Neural cell (in vitro differentiated cells): ENCODE measurements around the gene BNIP3. TPM values are rescaled to one million over a fixed set of nuclear protein-coding genes. Genes with fewer than 3 reads are reported as not detected.

Experiments
- H2AFZ ChIP-seq: fragments of 200-600, 300-800 bp; sonication (generic), shearing (Covaris generic); 2 replicates; pipeline ENCODE4 v1.6.0; 2014; ENCODE audit warnings: low read depth, mild to moderate bottlenecking, antibody characterized with exemption, low read length, moderate library complexity
- H3F3A ChIP-seq: fragments of 200-600 bp; shearing (Covaris generic); 2 replicates; pipeline ENCODE4 v1.6.1; 2016; ENCODE audit warnings: mild to moderate bottlenecking, moderate library complexity, mixed read lengths, antibody characterized with exemption, low read length; ENCODE audit not compliant: insufficient read depth, poor library complexity, severe bottlenecking
- H3K27ac ChIP-seq: fragments of 200-600, 300-800 bp; sonication (generic), shearing (Covaris generic); 2 replicates; pipeline ENCODE4 v1.5.1; 2014; ENCODE audit warnings: mild to moderate bottlenecking, low read length, moderate library complexity
- H3K27me3 ChIP-seq: fragments of 300-800, 200-600 bp; sonication (generic), shearing (Covaris generic); 2 replicates; pipeline ENCODE4 v1.6.0; 2014; ENCODE audit warnings: mild to moderate bottlenecking, low read depth, low read length, moderate library complexity; ENCODE audit not compliant: insufficient read depth
- H3K36me3 ChIP-seq: fragments of 300-800, 200-600 bp; sonication (generic), shearing (Covaris generic); 2 replicates; pipeline ENCODE4 v1.5.1; 2014; ENCODE audit warnings: mild to moderate bottlenecking, antibody characterized with exemption, low read length, moderate library complexity; ENCODE audit not compliant: insufficient read depth
- H3K4me2 ChIP-seq: fragments of 300-800, 200-600 bp; sonication (generic), shearing (Covaris generic); 2 replicates; pipeline ENCODE4 v1.6.0; 2014; ENCODE audit warnings: mild to moderate bottlenecking, low read length
- H3K4me3 ChIP-seq: fragments of 300-800, 200-600 bp; sonication (generic), shearing (Covaris generic); 2 replicates; pipeline ENCODE4 v1.5.1; 2014; ENCODE audit warnings: mild to moderate bottlenecking, low read length, moderate library complexity
- H3K79me2 ChIP-seq: fragments of 200-600 bp; shearing (Covaris generic); replicated peaks from 2 replicates; pipeline ENCODE4 v1.6.0; 2014; ENCODE audit warnings: mild to moderate bottlenecking, low read length, moderate library complexity; ENCODE audit not compliant: insufficient read depth
- H3K9ac ChIP-seq: fragments of 300-800, 200-600 bp; sonication (generic), shearing (Covaris generic); 2 replicates; pipeline ENCODE4 v1.6.1; 2016; ENCODE audit warnings: mild to moderate bottlenecking, low read length, mixed read lengths
- H3K9me2 ChIP-seq: fragments of 200-600 bp; shearing (Covaris generic); 2 replicates; pipeline ENCODE4 v1.6.1; 2016; ENCODE audit warnings: mild to moderate bottlenecking, low read length, mixed read lengths; ENCODE audit not compliant: insufficient read depth
- H3K9me3 ChIP-seq: fragments of 200-600, 300-800 bp; sonication (generic), shearing (Covaris generic); 2 replicates; pipeline ENCODE4 v1.6.1; 2016; ENCODE audit warnings: mild to moderate bottlenecking, mixed run types, low read length, moderate library complexity, mixed read lengths
- H4K20me1 ChIP-seq: fragments of 200-600 bp; shearing (Covaris generic); 2 replicates; pipeline ENCODE4 v1.6.1; 2016; ENCODE audit warnings: mild to moderate bottlenecking, mixed run types; ENCODE audit not compliant: insufficient read depth
- EP300 ChIP-seq: fragments of 450-650 bp; conservative IDR thresholded peaks from 2 replicates; pipeline ENCODE4 v1.6.1; 2014; ENCODE audit warnings: antibody characterized with exemption, mild to moderate bottlenecking, moderate library complexity; ENCODE audit not compliant: poor library complexity, severe bottlenecking
- EZH2 ChIP-seq: fragments of 200-600, 300-800 bp; shearing (Covaris generic), sonication (generic); IDR thresholded peaks from 2 replicates; pipeline ENCODE4 v1.6.1; 2014; ENCODE audit warnings: antibody characterized with exemption, low read length, borderline replicate concordance, mild to moderate bottlenecking; ENCODE audit not compliant: insufficient read depth, poor library complexity, severe bottlenecking
- MXI1 ChIP-seq: fragments of 450-650 bp; conservative IDR thresholded peaks from 2 replicates; pipeline ENCODE4 v1.6.1; 2014; ENCODE audit warnings: antibody characterized with exemption, mild to moderate bottlenecking; ENCODE audit not compliant: poor library complexity, severe bottlenecking
- RAD21 ChIP-seq: fragments of 450-650 bp; conservative IDR thresholded peaks from 2 replicates; pipeline ENCODE4 v1.6.1; 2014; ENCODE audit warnings: antibody characterized with exemption, mild to moderate bottlenecking, moderate library complexity
- SMC3 ChIP-seq: fragments of 450-650 bp; conservative IDR thresholded peaks from 2 replicates; pipeline ENCODE4 v1.6.1; 2014; ENCODE audit warnings: antibody characterized with exemption, mild to moderate bottlenecking, moderate library complexity; ENCODE audit not compliant: poor library complexity
- TAF1 ChIP-seq: IDR thresholded peaks from 2 replicates; pipeline ENCODE4 v1.6.1; 2012; ENCODE audit warnings: low read depth
- polyA plus RNA-seq: library from polyadenylated mRNA; depleted of rRNA; stranded (reverse); fragments of >200 nt; gene quantifications from 2 replicates; pipeline ENCODE4 v1.2.3, GENCODE V29; 2014
- TF ChIP-seq, protein P1 (sequence below): fragments of 450-650 bp; IDR thresholded peaks from 2 replicates; pipeline ENCODE4 v1.5.1; 2014; ENCODE audit warnings: antibody characterized with exemption, mild to moderate bottlenecking, moderate library complexity; ENCODE audit not compliant: poor library complexity, severe bottlenecking
- TF ChIP-seq, protein P2 (sequence below): IDR thresholded peaks from 2 replicates; pipeline ENCODE4 v1.6.1; 2012; ENCODE audit warnings: borderline replicate concordance

BNIP3 gene
- polyA plus RNA-seq, 1 donor from 2014 or later, result 77.1 TPM

DNA sequence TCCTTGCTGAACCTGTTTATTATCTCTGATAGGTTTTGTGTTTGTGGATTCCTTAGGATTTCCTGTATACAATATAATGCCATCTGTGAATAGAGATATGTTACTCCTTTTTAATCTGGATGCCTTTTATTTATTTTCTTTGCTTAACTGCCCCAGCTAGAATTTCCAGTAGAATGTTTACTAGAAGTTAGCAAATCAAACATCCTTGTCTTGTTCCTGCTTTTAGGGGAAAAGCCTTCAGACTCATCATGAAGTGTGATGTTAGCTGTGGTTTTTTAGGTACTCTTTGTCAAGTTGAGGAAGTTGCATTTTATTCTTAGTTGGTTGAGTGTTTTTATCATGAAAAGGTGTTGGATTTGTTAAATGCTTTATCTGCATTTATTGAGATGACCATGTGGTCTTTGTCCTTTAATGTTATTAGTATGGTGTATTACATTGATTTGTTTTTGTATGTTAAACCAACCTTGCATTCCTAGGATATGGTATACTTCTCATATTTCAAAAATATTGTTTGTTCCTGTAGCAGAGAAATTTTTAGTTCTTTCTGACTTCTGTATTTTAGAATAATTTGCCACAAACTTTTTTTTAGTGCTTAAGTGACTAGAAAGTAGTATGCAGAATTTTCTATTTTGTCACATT is 56.6 kb downstream of the BNIP3 start:
- H4K20me1 ChIP-seq, result no peaks in the 10 kb centered on the region

DNA sequence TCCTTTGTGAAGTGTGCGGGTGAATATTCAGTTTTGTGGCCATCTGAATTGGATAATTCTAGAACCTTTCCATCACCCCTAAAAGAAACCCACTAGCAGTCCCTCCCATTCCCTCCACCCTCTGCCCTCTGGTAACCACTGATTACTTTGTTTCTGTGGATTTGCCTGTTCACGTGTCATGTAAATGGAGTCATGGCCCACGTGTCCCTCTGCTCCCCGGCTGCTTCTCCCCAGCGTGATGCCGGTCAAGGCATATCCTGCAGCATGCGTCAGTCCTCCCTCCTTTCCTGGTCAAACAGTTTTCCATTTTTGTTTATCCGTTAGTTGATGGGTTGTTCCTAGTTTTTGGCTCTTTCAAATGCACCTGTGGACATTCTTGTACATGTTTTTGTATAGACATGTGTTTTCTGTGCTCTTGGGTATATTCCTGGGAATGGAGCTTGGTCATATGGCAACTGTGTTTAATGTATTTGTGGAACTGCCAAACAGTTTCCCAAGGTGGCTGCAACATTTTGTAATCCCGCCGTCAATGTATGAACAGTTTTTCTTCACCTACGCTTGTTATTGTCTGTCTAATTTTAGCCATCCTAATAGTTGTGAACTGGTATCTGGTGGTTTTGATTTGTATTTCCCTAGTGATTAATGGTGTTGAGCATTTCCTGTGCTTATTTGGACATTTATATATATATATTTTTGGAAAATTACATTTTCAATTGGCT is 58.5 kb downstream of the BNIP3 start:
- TF ChIP-seq EZH2 (no peak), EP300 (no peak)
- Histone ChIP-seq H3F3A (no peaks in the 10 kb centered on the region), H4K20me1 (no peaks in the 10 kb centered on the region), H3K9me3 (peaks cover 5% of the 10 kb centered on the region), H3K36me3 (no peaks in the 10 kb centered on the region), H3K27me3 (no peaks in the 10 kb centered on the region), H3K27ac (no peak overlapping the region), H3K4me2 (no peak overlapping the region), H3K9me2 (no peaks in the 10 kb centered on the region), H3K79me2 (peaks cover 50% of the 10 kb centered on the region), H3K4me3 (no peak overlapping the region), H2AFZ (no peak overlapping the region), H3K9ac (no peak overlapping the region)

More for the DNA sequence above, 56.6 kb downstream of the BNIP3 start:
- no peaks in the 10 kb centered on the region for H3K9me2 ChIP-seq
- H3K36me3 ChIP-seq, result no peaks in the 10 kb centered on the region
- no peak overlapping the region for H3K9ac ChIP-seq
- no peak overlapping the region for H2AFZ ChIP-seq
- H3K9me3 ChIP-seq, result peaks cover 5% of the 10 kb centered on the region
- no peak overlapping the region for H3K4me2 ChIP-seq
- TF ChIP-seq EZH2, result no peak
- no peak for TF ChIP-seq MXI1
- TF ChIP-seq, protein P1, sequence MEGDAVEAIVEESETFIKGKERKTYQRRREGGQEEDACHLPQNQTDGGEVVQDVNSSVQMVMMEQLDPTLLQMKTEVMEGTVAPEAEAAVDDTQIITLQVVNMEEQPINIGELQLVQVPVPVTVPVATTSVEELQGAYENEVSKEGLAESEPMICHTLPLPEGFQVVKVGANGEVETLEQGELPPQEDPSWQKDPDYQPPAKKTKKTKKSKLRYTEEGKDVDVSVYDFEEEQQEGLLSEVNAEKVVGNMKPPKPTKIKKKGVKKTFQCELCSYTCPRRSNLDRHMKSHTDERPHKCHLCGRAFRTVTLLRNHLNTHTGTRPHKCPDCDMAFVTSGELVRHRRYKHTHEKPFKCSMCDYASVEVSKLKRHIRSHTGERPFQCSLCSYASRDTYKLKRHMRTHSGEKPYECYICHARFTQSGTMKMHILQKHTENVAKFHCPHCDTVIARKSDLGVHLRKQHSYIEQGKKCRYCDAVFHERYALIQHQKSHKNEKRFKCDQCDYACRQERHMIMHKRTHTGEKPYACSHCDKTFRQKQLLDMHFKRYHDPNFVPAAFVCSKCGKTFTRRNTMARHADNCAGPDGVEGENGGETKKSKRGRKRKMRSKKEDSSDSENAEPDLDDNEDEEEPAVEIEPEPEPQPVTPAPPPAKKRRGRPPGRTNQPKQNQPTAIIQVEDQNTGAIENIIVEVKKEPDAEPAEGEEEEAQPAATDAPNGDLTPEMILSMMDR, result no peak
- TF ChIP-seq SMC3, result no peak
- no peak for TF ChIP-seq EP300
- no peak for TF ChIP-seq RAD21
- TF ChIP-seq, protein P2, sequence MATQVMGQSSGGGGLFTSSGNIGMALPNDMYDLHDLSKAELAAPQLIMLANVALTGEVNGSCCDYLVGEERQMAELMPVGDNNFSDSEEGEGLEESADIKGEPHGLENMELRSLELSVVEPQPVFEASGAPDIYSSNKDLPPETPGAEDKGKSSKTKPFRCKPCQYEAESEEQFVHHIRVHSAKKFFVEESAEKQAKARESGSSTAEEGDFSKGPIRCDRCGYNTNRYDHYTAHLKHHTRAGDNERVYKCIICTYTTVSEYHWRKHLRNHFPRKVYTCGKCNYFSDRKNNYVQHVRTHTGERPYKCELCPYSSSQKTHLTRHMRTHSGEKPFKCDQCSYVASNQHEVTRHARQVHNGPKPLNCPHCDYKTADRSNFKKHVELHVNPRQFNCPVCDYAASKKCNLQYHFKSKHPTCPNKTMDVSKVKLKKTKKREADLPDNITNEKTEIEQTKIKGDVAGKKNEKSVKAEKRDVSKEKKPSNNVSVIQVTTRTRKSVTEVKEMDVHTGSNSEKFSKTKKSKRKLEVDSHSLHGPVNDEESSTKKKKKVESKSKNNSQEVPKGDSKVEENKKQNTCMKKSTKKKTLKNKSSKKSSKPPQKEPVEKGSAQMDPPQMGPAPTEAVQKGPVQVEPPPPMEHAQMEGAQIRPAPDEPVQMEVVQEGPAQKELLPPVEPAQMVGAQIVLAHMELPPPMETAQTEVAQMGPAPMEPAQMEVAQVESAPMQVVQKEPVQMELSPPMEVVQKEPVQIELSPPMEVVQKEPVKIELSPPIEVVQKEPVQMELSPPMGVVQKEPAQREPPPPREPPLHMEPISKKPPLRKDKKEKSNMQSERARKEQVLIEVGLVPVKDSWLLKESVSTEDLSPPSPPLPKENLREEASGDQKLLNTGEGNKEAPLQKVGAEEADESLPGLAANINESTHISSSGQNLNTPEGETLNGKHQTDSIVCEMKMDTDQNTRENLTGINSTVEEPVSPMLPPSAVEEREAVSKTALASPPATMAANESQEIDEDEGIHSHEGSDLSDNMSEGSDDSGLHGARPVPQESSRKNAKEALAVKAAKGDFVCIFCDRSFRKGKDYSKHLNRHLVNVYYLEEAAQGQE, result no peak
- no peak for TF ChIP-seq TAF1
- H3K79me2 ChIP-seq, result peaks cover 64% of the 10 kb centered on the region
- H3K27ac ChIP-seq, result no peak overlapping the region
- H3F3A ChIP-seq, result no peaks in the 10 kb centered on the region
- no peak overlapping the region for H3K4me3 ChIP-seq
- H3K27me3 ChIP-seq, result no peaks in the 10 kb centered on the region
